NCI-H510A treated with DMSO at 0.1 percent for 48 hours (cell line): ENCODE data around the gene TESMIN.

Experiments
- DNase-seq: peaks from one replicate; lab custom pipeline; 2025; lab: John Stamatoyannopoulos, UW

Gene TESMIN

GRCh38 chr11:68751331-68751856, at the start of gene TESMIN:
Gene TESMIN, minus strand, starts transcription at chr11:68751520. Its CDS starts 860 bp downstream, at chr11:68750660.
- DNase-seq: peak; percentile 94

GRCh38 chr11:68798221-68798813, 47.0 kb upstream of the TESMIN start:
- no peak for DNase-seq

- DNase-seq: no peak
Observed at GRCh38 chr11:68796801-68797200, 45.5 kb upstream of the TESMIN start.

- no peak for DNase-seq
Observed at GRCh38 chr11:68792400-68792966, 41.2 kb upstream of the TESMIN start.

- DNase-seq: no peak
Observed at GRCh38 chr11:68784653-68785052, 33.3 kb upstream of the TESMIN start.

GRCh38 chr11:68783216-68783821, 32.0 kb upstream of the TESMIN start:
- DNase-seq: no peak

GRCh38 chr11:68782711-68783110, 31.4 kb upstream of the TESMIN start:
- no peak for DNase-seq

GRCh38 chr11:68780829-68781228, 29.5 kb upstream of the TESMIN start:
- DNase-seq: no peak

- no peak for DNase-seq
Observed at GRCh38 chr11:68778205-68778604, 26.9 kb upstream of the TESMIN start.

GRCh38 chr11:68776442-68777235, 25.3 kb upstream of the TESMIN start:
- DNase-seq: no peak

GRCh38 chr11:68775951-68776388, 24.6 kb upstream of the TESMIN start:
- DNase-seq: no peak

GRCh38 chr11:68774194-68774585, 22.9 kb upstream of the TESMIN start:
- no peak for DNase-seq

GRCh38 chr11:68773521-68774193, 22.3 kb upstream of the TESMIN start:
- DNase-seq: no peak

GRCh38 chr11:68772936-68773335, 21.6 kb upstream of the TESMIN start:
- no peak for DNase-seq

- no peak for DNase-seq
Observed at GRCh38 chr11:68770781-68771180, 19.5 kb upstream of the TESMIN start.

- no peak for DNase-seq
Observed at GRCh38 chr11:68767672-68768071, 16.4 kb upstream of the TESMIN start.

GRCh38 chr11:68766786-68767185, 15.5 kb upstream of the TESMIN start:
- no peak for DNase-seq

- no peak for DNase-seq
Observed at GRCh38 chr11:68764746-68765145, 13.4 kb upstream of the TESMIN start.

GRCh38 chr11:68763926-68764657, 12.8 kb upstream of the TESMIN start:
- DNase-seq: no peak

- DNase-seq: no peak
Observed at GRCh38 chr11:68763181-68763721, 11.9 kb upstream of the TESMIN start.

- no peak for DNase-seq
Observed at GRCh38 chr11:68762481-68762880, 11.2 kb upstream of the TESMIN start.
